ENCODE measurements around the gene PHAF1.

- no peak for TF ChIP-seq CTCF (IDR thresholded peaks at IDR 0.05; ENCODE audit: insufficient read depth, low read length)
- no peak for TF ChIP-seq GABPA (IDR thresholded peaks at IDR 0.05; ENCODE audit: low read depth)
- TF ChIP-seq REST (IDR thresholded peaks at IDR 0.05; ENCODE audit: insufficient replicate concordance, low read depth), result no peak
Measured at GRCh38 chr16:67190041-67190440, 80.3 kb downstream of the PHAF1 start, which contains the start of gene EXOC3L1.

Data from HL-60 (cell line).